Measurements from ENCODE around the gene G6PC2.
"Not testable (repeated sequence)": the region's sequence is repeated elsewhere in the genome, so short reads cannot be mapped to it uniquely, and the experiment has no call there.

Gene G6PC2

GRCh38 chr2:168929031-168929430 is 27.9 kb downstream of the G6PC2 start:
- Histone ChIP-seq H3K27ac (ENCODE audit: low read depth, low read length) (no peak overlapping the region), H3K9ac (ENCODE audit: low read length) (no peak overlapping the region), H3K36me3 (ENCODE audit: insufficient read depth, low read length) (no peaks in the 10 kb centered on the region), H3K4me3 (ENCODE audit: low read depth in 1 of 2, low read length in 2 of 2) (no peak overlapping the region), H3K4me1 (ENCODE audit: insufficient read depth, low read length) (no peaks in the 10 kb centered on the region), H3K27me3 (ENCODE audit: control insufficient read depth in 1 of 2, insufficient read depth in 2 of 2, low read length in 2 of 2) (no peaks in the 10 kb centered on the region), H3K9me3 (ENCODE audit: low read length) (no peaks in the 10 kb centered on the region)

- Histone ChIP-seq H3K27ac (ENCODE audit: low read depth, low read length) (no peak overlapping the region), H3K4me1 (ENCODE audit: insufficient read depth, low read length) (no peaks in the 10 kb centered on the region), H3K36me3 (ENCODE audit: insufficient read depth, low read length) (no peaks in the 10 kb centered on the region), H3K4me3 (ENCODE audit: low read depth in 1 of 2, low read length in 2 of 2) (no peak overlapping the region), H3K27me3 (ENCODE audit: control insufficient read depth in 1 of 2, insufficient read depth in 2 of 2, low read length in 2 of 2) (no peaks in the 10 kb centered on the region), H3K9ac (ENCODE audit: low read length) (no peak overlapping the region), H3K9me3 (ENCODE audit: low read length) (no peaks in the 10 kb centered on the region)
Observed at GRCh38 chr2:168930242-168930641, 29.2 kb downstream of the G6PC2 start.

DNA sequence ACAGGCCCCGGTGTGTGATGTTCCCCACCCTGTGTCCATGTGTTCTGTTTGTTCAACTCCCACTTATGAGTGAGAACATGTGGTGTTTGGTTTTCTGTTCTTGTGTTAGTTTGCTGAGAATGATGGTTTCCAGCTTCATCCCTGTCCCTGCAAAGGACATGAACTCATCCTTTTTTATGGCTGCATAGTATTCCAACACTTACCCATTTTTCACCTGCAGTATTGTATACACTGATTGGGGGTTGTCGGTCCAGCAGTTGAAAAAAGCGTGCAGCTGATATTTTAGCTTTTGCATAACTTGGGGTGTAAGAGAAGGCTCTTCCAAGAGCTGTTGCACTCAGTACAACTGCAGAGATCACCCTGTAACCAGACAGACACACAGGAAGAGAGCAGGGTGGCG is 31.1 kb downstream of the G6PC2 start:
- not testable (repeated sequence) for H3K9me3 ChIP-seq (ENCODE audit: low read length); H3K4me1 ChIP-seq (ENCODE audit: insufficient read depth, low read length); H3K36me3 ChIP-seq (ENCODE audit: insufficient read depth, low read length); H3K27me3 ChIP-seq (ENCODE audit: control insufficient read depth in 1 of 2, insufficient read depth in 2 of 2, low read length in 2 of 2); H3K4me3 ChIP-seq (ENCODE audit: low read depth in 1 of 2, low read length in 2 of 2); H3K9ac ChIP-seq (ENCODE audit: low read length); H3K27ac ChIP-seq (ENCODE audit: low read depth, low read length)

DNA sequence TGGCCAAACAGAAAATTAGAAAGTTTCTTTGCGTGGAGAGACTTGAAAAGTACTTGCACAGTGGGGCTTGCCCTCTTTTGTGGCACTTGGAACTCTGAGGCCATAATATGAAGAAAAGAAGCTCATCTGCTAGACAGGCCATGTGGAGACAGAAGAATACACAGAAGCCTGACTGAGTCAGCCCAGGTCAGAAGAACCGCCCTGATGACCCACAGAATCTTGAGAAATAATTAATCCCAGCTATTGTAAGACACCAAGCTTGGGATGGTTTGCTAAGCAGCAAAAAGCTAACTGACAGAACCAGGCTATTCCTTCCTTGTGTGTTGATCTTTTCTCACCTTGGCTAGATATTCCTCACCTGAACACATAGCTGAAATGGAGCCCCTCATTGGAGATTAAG is 33.7 kb downstream of the G6PC2 start:
- Histone ChIP-seq H3K9me3 (ENCODE audit: low read length) (no peaks in the 10 kb centered on the region), H3K9ac (ENCODE audit: low read length) (no peak overlapping the region), H3K4me3 (ENCODE audit: low read depth in 1 of 2, low read length in 2 of 2) (no peak overlapping the region), H3K27me3 (ENCODE audit: control insufficient read depth in 1 of 2, insufficient read depth in 2 of 2, low read length in 2 of 2) (no peaks in the 10 kb centered on the region), H3K4me1 (ENCODE audit: insufficient read depth, low read length) (no peaks in the 10 kb centered on the region), H3K27ac (ENCODE audit: low read depth, low read length) (no peak overlapping the region), H3K36me3 (ENCODE audit: insufficient read depth, low read length) (no peaks in the 10 kb centered on the region)

DNA sequence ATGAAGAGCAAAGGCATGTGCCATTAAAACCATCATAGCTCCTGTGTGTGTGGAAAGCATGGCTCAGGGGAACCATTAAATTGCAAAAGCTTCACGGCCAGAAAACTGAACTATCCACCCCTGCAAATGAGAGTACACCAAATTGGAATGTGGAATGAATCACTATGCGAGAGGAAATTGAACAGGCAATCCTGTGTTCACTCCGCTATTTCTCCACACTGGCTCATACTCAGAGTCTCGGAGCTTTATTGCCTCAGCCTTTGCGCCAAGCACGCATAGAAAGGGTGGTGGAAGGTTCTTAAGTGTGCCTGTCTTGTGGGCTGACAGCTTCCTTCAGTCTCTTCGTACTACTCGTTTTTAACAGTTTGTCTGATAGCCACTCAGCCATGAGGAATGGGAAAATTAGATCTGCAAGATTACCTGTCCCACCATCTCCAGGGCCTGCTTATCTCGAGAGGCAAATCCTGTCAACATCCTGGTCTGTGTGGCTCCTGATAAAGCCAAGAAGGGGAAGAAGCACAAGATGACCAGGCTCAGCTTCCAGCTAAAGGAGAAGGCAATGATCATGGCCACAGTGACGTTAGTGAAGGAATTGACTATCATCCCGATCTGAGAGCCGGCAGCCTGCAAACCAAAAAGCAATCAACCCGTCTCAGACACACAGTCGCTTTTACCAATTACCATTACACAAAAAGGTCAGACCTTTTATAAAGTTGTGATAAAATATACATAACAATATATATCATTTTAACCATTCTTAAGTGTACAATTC is 34.9 kb downstream of the G6PC2 start:
- Histone ChIP-seq H3K27me3 (ENCODE audit: control insufficient read depth in 1 of 2, insufficient read depth in 2 of 2, low read length in 2 of 2) (no peaks in the 10 kb centered on the region), H3K36me3 (ENCODE audit: insufficient read depth, low read length) (no peaks in the 10 kb centered on the region), H3K9me3 (ENCODE audit: low read length) (no peaks in the 10 kb centered on the region), H3K4me3 (ENCODE audit: low read depth in 1 of 2, low read length in 2 of 2) (no peak overlapping the region), H3K9ac (ENCODE audit: low read length) (no peak overlapping the region), H3K4me1 (ENCODE audit: insufficient read depth, low read length) (no peaks in the 10 kb centered on the region), H3K27ac (ENCODE audit: low read depth, low read length) (no peak overlapping the region)

DNA sequence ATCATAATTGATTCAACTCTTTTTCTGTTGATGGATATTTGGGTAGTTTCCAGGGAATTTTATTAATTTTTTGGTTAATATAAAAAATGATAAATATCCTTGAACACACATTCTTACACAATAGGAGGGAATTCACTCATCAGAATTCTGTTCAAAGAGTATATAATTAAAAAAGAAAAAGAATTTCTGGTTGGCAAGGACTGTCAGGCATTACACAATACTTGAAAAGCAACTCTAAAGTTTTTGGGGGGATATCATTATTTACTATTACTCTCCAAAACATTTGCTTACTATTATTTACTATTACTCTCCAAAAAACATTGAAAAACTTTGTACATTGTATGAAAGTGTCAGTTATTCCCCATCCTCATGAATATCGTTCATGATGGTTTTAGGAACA is 38.0 kb downstream of the G6PC2 start:
- no peaks in the 10 kb centered on the region for H3K36me3 ChIP-seq (ENCODE audit: insufficient read depth, low read length)
- no peaks in the 10 kb centered on the region for H3K4me1 ChIP-seq (ENCODE audit: insufficient read depth, low read length)
- H3K9ac ChIP-seq (ENCODE audit: low read length): no peak overlapping the region
- H3K27me3 ChIP-seq (ENCODE audit: control insufficient read depth in 1 of 2, insufficient read depth in 2 of 2, low read length in 2 of 2): no peaks in the 10 kb centered on the region
- H3K27ac ChIP-seq (ENCODE audit: low read depth, low read length): no peak overlapping the region
- H3K4me3 ChIP-seq (ENCODE audit: low read depth in 1 of 2, low read length in 2 of 2): no peak overlapping the region
- H3K9me3 ChIP-seq (ENCODE audit: low read length): no peaks in the 10 kb centered on the region

- Histone ChIP-seq H3K4me1 (ENCODE audit: insufficient read depth, low read length) (no peaks in the 10 kb centered on the region), H3K27me3 (ENCODE audit: control insufficient read depth in 1 of 2, insufficient read depth in 2 of 2, low read length in 2 of 2) (no peaks in the 10 kb centered on the region), H3K4me3 (ENCODE audit: low read depth in 1 of 2, low read length in 2 of 2) (no peak overlapping the region), H3K9me3 (ENCODE audit: low read length) (no peaks in the 10 kb centered on the region), H3K27ac (ENCODE audit: low read depth, low read length) (no peak overlapping the region), H3K36me3 (ENCODE audit: insufficient read depth, low read length) (no peaks in the 10 kb centered on the region), H3K9ac (ENCODE audit: low read length) (no peak overlapping the region)
Observed at GRCh38 chr2:168939918-168940317, 38.8 kb downstream of the G6PC2 start.

DNA sequence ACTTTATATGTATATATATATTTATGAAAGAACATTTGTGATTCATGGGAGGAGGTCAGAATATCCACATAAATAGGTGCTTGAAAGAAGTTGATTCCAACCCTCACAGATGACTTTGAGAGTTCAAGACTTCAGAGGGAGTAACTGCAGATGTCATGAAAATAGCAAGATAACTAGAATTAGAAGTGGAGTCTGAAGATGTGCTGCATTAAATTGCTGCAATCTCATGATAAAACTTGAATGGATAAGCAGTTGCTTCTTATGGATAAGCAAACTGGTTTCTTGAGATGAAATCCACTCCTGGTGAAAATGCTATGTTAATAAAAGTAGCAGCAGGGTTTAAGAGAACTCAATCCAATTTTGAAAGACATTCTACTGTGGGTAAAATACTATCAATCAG is 40.2 kb downstream of the G6PC2 start:
- Histone ChIP-seq H3K9ac (ENCODE audit: low read length) (no peak overlapping the region), H3K4me3 (ENCODE audit: low read depth in 1 of 2, low read length in 2 of 2) (no peak overlapping the region), H3K36me3 (ENCODE audit: insufficient read depth, low read length) (no peaks in the 10 kb centered on the region), H3K27me3 (ENCODE audit: control insufficient read depth in 1 of 2, insufficient read depth in 2 of 2, low read length in 2 of 2) (no peaks in the 10 kb centered on the region), H3K9me3 (ENCODE audit: low read length) (no peaks in the 10 kb centered on the region), H3K4me1 (ENCODE audit: insufficient read depth, low read length) (no peaks in the 10 kb centered on the region), H3K27ac (ENCODE audit: low read depth, low read length) (no peak overlapping the region)

GRCh38 chr2:168944065-168944464 is 43.0 kb downstream of the G6PC2 start:
- Histone ChIP-seq H3K9me3 (ENCODE audit: low read length) (no peaks in the 10 kb centered on the region), H3K4me1 (ENCODE audit: insufficient read depth, low read length) (no peaks in the 10 kb centered on the region), H3K9ac (ENCODE audit: low read length) (no peak overlapping the region), H3K36me3 (ENCODE audit: insufficient read depth, low read length) (no peaks in the 10 kb centered on the region), H3K4me3 (ENCODE audit: low read depth in 1 of 2, low read length in 2 of 2) (no peak overlapping the region), H3K27ac (ENCODE audit: low read depth, low read length) (no peak overlapping the region), H3K27me3 (ENCODE audit: control insufficient read depth in 1 of 2, insufficient read depth in 2 of 2, low read length in 2 of 2) (no peaks in the 10 kb centered on the region)

DNA sequence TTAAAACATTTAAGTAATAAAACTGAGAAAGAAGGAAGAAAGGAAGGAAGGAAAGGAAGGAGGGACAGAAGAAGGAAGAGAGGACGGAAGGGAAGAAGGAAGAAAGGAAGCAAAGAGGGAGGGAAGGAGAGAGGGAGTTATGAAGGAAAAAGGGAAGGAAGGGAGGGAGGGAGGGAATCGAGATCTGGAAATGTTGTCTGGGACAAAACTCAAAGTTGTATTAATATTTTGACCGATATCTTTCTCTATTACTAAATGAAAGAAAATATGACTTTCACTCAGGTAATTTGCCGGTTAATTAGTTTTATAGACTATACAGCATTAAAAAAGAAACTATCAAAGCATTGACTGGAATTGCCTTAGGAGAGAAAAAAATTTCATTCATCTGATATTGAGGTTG is 44.4 kb downstream of the G6PC2 start:
- Histone ChIP-seq H3K9ac (ENCODE audit: low read length) (no peak overlapping the region), H3K4me3 (ENCODE audit: low read depth in 1 of 2, low read length in 2 of 2) (no peak overlapping the region), H3K4me1 (ENCODE audit: insufficient read depth, low read length) (no peaks in the 10 kb centered on the region), H3K36me3 (ENCODE audit: insufficient read depth, low read length) (no peaks in the 10 kb centered on the region), H3K27me3 (ENCODE audit: control insufficient read depth in 1 of 2, insufficient read depth in 2 of 2, low read length in 2 of 2) (no peaks in the 10 kb centered on the region), H3K27ac (ENCODE audit: low read depth, low read length) (no peak overlapping the region), H3K9me3 (ENCODE audit: low read length) (no peaks in the 10 kb centered on the region)

GRCh38 chr2:168948621-168949212 is 47.6 kb downstream of the G6PC2 start:
- Histone ChIP-seq H3K4me3 (ENCODE audit: low read depth in 1 of 2, low read length in 2 of 2) (no peak overlapping the region), H3K27ac (ENCODE audit: low read depth, low read length) (no peak overlapping the region)

GRCh38 chr2:168949324-168949723 is 48.2 kb downstream of the G6PC2 start:
- H3K27ac ChIP-seq (ENCODE audit: low read depth, low read length): no peak overlapping the region
- H3K27me3 ChIP-seq (ENCODE audit: control insufficient read depth in 1 of 2, insufficient read depth in 2 of 2, low read length in 2 of 2): no peaks in the 10 kb centered on the region
- H3K36me3 ChIP-seq (ENCODE audit: insufficient read depth, low read length): no peaks in the 10 kb centered on the region
- H3K9me3 ChIP-seq (ENCODE audit: low read length): no peaks in the 10 kb centered on the region
- no peak overlapping the region for H3K9ac ChIP-seq (ENCODE audit: low read length)
- no peak overlapping the region for H3K4me3 ChIP-seq (ENCODE audit: low read depth in 1 of 2, low read length in 2 of 2)
- H3K4me1 ChIP-seq (ENCODE audit: insufficient read depth, low read length): no peaks in the 10 kb centered on the region

More at GRCh38 chr2:168948621-168949212, 47.6 kb downstream of the G6PC2 start:
- no peaks in the 10 kb centered on the region for H3K4me1 ChIP-seq (ENCODE audit: insufficient read depth, low read length)
- H3K9me3 ChIP-seq (ENCODE audit: low read length): no peaks in the 10 kb centered on the region
- H3K9ac ChIP-seq (ENCODE audit: low read length): no peak overlapping the region
- no peaks in the 10 kb centered on the region for H3K27me3 ChIP-seq (ENCODE audit: control insufficient read depth in 1 of 2, insufficient read depth in 2 of 2, low read length in 2 of 2)
- H3K36me3 ChIP-seq (ENCODE audit: insufficient read depth, low read length): no peaks in the 10 kb centered on the region

All from muscle layer of colon (tissue), 2 donors.